SU-DHL-6 (cell line): ENCODE results near the gene MARVELD2.

Source experiments
- CTCF ChIP-seq: fragments of 200-600 bp; sonication (generic); IDR thresholded peaks from one replicate; pipeline ENCODE4 v1.5.1; 2017; ENCODE audit warnings: antibody characterized with exemption, mild to moderate bottlenecking, low read length, moderate library complexity; ENCODE audit not compliant: insufficient read depth, poor library complexity, severe bottlenecking
- EZH2phosphoT487 ChIP-seq: fragments of 200-600 bp; sonication (generic), shearing (Covaris generic); conservative IDR thresholded peaks from 2 replicates; pipeline ENCODE4 v1.6.1; 2018; ENCODE audit warnings: mild to moderate bottlenecking, antibody characterized with exemption, low read length, moderate library complexity, mixed read lengths

GRCh38 chr5:69485471-69485870 is 70.6 kb downstream of the MARVELD2 start:
- TF ChIP-seq CTCF (no peak), EZH2phosphoT487 (no peak)
